Occipital lobe (tissue), 2 donors: ENCODE results near the gene REV3L. TPM values are rescaled to one million over a fixed set of nuclear protein-coding genes. Genes with fewer than 3 reads are reported as not detected.
"Not testable (repeated sequence)": the region's sequence is repeated elsewhere in the genome, so short reads cannot be mapped to it uniquely, and the experiment has no call there.

Experiments
- DNase-seq: peaks from one replicate; lab custom pipeline; 2025; lab: John Stamatoyannopoulos, UW
- total RNA-seq: library from RNA; depleted of rRNA; stranded (reverse); fragments of >200 nt; gene quantifications from one replicate; pipeline ENCODE4 v1.2.3, GENCODE V29; 2014

REV3L gene
- total RNA-seq, 1 donor from 2014 or later, result 101 TPM

DNA sequence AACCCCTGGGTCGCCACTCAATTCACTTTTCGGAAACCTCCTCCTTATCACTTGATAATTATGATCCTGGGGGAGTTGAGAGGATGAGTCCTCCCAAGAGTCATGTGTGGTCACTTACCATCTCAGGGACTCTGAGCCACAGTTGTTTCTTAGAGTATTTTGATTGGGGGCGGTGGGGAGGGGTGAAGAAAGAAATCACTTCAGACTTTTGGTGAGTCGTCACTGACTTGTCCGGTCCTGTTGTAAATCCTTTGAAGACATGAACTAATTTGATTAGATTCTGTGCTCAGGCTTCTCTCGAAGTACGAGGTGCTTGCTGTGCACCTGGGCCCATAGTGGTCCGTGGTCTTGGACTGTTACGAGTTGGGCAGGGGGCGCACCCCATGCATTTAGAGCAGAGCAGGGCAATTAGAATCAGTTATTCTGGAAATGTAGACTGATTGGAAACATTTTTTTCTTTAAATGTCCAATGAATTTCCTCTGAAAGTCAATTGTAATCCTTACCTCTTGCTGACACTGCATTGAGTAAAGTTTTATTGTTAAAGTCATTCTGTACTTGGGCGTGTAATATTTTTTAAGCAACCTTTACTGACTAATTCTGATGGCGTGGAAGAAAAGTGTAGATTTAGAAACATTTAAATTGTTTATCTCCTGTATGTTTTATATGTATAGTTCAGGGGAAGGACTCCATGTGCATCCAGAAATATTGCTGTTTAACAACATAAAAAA lies 222.3 kb downstream of the REV3L start:
- DNase-seq, result no peak

GRCh38 chr6:111259089-111259831 lies 223.8 kb downstream of the REV3L start:
- DNase-seq, result peak; percentile 96

GRCh38 chr6:111258615-111259088 lies 224.4 kb downstream of the REV3L start:
- DNase-seq, result no peak

DNA sequence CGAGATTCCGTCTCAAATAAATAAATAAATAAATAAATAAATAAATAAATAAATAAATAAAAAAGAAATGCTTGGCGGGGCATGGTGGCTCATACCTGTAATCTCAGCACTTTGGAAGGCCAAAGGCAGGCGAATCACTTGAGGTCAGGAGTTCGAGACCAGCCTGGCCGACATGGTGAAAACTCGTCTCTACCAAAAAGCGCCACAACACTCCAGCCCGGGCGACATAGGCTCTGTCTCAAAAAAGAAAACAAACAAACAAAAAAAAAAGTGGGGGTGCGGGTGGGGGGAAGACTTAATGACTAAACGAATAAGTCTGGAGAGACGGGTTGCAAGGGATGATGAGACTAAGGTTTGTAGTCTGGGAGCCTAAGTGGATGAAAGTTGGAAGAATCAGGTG lies 225.0 kb downstream of the REV3L start:
- no peak for DNase-seq

DNA sequence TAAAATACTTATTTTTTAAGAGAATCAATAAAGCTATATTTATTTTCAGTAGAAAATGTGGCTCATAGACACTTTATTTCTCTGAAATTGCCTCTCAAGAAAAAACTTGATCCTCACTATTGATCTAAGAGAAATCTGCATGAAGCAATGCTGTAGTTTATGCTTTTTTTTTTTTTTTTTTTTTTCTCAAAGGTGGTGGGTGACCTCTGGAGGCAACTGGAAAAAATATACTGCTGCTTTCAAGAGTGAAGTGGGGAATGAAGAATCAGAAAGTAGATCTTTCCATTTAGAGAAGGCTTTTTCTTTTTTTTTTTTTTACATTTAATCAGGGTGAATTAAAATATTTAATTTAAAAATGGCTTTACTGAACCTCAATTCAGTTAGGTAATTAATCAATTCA lies 226.4 kb downstream of the REV3L start:
- DNase-seq, result no peak

GRCh38 chr6:111255838-111256237 lies 227.2 kb downstream of the REV3L start:
- not testable (repeated sequence) for DNase-seq

- no peak for DNase-seq
Measured at GRCh38 chr6:111254779-111255166, 228.2 kb downstream of the REV3L start.

GRCh38 chr6:111254004-111254778 lies 228.8 kb downstream of the REV3L start:
- no peak for DNase-seq

DNA sequence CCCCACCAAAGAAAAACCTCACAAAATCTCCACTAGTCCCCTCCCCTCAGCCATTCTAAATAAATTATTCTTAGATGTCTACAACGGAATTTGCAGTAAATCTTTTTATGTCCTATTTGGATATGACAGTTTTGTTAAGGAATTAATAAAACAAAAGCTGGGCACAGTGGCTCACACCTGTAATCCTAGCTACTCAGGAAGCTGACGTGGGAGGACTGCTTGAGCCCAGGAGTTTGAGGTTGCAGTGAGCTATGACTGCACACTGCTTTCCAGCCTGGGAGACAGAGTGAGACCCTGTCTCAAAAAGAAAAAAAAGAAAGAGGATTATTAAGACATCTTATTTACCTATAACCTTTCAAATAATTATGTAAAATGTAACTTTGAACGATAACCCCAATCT lies 230.3 kb downstream of the REV3L start:
- DNase-seq, result no peak

- DNase-seq, result no peak
Measured at GRCh38 chr6:111250791-111251354, 232.1 kb downstream of the REV3L start.

Other genes with a start within 250 kb of the REV3L start
- 3.4 TPM for gene TRAF3IP2, start 122.7 kb upstream of the REV3L start, total RNA-seq